GM19043 (cell line): ENCODE measurements around the gene CLEC2A.
"Not testable (repeated sequence)": the region's sequence is repeated elsewhere in the genome, so short reads cannot be mapped to it uniquely, and the experiment has no call there.

Experiments used
- ATAC-seq: cut with Tn5 transposase; IDR thresholded peaks from one replicate; pipeline ENCODE4 v1.9.1; 2021; ENCODE audit warnings: low read depth; ENCODE audit not compliant: unreplicated experiment

CLEC2A gene

DNA sequence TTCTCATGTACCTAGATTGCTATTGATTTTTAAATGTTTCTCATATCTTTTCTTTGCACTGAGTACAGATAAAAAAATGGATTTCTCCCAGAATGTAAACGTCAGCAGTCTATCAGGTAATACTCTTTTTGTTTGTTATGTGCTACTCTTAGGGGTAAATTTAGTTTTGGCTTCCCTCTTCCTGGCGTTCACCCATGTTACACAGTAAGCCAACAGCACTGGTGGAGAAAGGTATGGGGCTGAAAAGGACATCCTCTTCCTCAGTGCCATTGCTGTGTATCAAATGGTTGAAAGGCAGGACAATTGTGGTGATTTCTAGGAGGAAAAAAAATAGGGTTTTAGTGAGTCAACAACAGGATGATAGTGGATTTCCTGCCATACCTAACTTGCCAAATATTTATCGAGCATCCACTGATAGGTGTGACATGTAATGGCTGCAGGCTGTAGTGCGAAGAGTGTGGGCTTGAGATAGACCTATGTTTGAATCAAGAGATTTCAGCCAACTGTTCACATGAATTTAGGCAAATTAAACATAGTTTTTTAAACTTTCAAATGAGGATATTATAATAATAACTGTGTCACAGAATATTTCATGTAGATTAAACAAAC lies 43.4 kb downstream of the CLEC2A start:
- no peak for ATAC-seq

DNA sequence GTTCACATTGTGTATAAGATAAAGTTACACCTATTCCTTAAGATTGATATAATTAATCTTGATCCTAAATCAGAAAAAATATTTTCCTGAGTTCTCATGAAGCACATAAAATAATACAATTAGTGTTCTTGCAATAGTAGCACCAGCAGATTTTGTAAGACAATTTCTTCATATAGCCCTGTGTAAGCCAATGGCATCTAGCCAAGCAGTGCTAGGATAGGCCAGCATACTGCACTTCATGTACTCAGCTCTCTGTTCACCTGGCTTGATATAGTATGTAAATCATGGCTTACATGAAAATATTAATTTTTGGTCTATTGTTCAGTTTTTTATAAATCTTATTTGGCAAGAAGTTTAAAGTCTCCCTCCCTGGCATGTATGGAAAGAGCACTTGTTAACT lies 49.0 kb downstream of the CLEC2A start:
- no peak for ATAC-seq

DNA sequence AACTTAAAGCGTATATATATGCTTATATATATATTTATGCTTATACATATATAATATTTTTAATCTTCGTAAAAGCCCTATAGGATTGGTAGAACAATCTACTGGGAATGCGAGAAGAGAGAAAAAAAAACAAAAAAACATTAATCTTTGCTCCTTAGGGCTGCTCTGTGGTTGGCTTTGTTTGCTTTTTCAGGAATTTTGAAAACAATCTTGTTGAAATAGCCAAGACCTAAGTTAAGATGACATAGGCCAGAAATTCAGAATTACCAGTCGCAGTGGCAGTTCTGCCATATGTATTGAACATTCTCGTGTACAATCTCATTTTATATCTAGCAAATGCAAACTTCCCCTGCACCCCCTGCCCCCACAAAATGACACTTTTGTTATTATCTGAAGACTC lies 50.2 kb downstream of the CLEC2A start:
- no peak for ATAC-seq

DNA sequence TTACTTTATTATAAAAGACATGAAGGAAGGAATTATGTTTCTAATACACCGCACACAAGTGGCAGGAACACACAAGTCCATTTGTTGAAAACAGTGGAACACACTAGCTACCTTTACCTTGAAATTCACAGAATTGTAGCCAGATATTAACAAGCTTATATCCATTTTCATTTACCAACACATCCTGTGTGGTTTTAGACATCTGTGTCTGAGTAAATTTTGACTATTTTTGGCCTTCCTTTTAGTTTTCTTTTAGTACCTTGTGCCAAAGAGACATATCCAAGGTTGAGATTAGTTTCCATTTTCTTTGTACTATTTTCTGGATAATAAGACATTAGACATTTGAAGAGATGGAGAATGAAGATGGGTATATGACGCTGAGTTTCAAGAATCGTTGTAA lies 50.9 kb downstream of the CLEC2A start, which contains the start of gene KLRF2:
TSS of gene KLRF2 (plus strand) at position 244 of the 400 bp plus-strand sequence. CDS start at position 351, 107 bp downstream.
- no peak for ATAC-seq

DNA sequence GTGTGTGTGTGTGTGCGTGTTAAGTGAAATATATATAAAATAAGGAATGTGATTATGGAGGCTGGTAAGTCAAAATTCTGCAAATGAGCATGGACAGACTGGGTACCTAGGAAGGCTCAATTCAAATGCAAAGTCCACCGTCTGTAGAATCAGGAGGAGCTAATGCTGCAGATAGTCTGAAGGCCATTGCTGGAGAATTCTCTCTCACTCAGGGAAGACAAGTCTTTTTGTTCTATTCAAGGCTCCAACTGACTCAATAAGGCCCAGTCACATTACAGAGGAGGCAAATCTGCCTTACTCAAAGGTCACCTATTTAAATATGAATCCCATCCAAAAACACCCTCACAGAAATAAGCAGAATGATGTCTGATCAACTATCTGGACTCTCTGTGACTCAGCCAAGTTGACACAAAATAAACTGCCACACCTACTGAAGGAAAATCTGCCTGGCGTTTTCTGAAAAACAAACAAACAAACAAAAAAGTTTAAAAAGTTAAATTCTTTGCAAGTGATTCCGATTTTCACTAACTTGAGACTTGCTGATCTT lies 51.6 kb downstream of the CLEC2A start:
- no peak for ATAC-seq

DNA sequence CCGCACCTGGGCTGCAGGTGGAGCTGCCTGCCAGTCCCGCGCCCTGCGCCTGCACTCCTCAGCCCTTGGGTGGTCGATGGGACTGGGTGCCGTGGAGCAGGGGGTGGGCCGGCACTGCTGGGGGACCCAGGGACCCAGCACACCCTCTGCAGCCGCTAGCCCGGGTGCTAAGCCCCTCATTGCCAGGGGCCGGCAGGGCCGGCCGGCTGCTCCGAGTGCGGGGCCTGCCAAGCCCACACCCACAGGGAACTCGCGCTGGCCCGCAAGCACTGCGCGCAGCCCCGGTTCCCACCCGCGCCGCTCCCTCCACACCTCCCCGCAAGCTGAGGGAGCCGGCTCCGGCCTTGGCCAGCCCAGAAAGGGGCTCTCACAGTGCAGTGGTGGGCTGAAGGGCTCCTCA lies 56.0 kb downstream of the CLEC2A start:
- not testable (repeated sequence) for ATAC-seq

DNA sequence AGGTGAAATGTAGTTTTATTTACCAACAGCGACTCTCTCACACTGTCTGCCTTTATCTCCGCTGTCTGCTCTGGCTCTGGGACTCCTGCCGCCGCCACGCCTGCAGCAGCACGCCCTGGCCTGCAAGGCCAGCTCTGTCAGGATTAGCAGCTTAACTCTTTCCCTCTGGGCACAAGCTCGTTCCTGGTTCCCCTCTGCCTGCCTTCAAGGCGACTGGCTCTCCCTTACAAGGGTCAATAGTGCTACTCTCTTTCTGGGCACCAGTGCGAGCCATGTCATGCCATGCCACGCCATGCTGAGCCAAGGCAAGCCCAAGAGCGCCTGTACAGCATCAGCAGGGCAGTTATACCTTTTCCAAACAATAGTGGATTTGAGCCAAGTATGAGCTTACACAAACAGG lies 59.4 kb downstream of the CLEC2A start:
- no peak for ATAC-seq

DNA sequence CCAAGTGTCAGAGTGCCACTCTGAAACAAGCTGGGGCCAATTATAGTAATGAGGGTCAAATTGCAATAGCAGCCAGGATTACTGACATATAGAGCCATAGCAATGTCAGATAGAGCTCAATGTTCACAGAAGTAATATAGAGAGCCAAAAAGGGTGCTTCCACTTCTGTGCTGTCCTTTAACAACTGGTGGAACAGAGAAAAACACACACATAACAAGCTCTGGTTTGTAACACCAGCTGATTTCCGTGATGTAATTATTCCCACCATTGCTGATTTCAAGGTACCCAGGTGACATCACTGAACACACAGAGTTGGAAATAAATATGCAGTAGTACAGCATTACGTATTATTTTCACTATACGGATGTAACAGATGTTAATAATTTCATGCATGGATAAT lies 60.0 kb downstream of the CLEC2A start:
- ATAC-seq = no peak

DNA sequence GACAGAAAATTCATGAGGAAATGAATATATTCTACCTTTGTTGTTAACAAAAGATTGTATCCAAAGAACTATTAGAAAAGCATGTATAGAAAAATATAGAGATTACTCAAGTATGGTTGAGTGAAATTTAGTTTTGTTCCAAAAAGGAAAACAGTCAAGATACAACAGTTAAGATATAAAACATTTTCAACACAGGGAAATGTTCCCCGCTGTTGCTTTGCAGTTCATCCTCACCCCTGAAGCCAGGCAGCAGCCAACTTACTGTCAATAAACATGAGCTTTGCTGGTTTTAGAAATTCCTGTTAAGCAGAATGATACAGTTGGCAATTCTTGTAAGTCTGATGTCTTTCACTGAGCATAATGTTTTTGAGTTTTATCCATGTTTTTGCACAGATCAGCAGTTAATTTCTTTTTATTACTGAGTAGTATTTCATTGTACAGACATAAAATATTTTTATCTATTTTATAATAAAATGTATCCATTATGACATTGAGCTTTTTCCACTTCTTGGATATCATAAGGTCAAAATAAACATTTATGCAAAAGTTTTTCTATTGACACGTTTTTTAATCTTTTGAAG lies 61.8 kb downstream of the CLEC2A start:
- ATAC-seq = no peak

DNA sequence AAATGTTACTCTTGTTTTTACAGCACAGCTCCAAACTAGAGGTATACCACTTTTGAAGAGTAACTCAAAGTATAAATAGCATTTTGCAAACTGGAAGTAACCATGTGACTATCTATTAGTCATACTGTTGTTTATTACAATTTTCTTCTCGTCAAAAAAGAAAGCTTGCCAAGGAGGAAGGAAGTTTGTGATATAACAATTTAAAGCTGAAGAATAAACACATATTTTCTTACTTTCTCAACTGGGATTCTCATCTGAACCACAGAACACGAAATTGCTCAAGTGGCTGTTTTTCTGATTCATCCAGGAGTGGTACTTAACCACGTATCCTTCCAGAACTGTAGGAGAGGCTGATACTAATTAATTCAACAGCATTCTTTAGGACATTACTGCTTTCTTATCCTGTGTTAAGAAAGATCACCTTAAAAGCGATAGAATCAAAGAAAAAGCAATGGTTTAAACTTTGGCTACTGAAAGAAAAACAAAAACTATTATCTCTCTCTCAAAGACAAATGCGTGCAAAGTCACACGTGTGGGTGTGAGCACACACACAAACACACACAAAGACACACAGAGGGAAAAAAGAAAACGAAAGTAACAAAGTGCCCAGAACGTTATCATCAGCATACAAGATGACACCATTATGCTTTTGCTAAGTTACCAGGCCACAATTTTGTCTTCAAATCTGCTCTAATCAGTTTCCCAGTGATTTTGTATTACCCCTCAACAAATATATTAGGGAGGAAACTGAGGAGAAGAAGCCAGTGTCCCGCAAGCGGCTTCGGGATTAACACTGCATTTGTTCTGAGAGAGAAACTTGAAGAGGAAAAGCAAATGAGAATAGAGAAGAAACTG lies 62.6 kb downstream of the CLEC2A start, which contains the start of gene CLEC2B:
TSS of gene CLEC2B (minus strand) at position 48 of the 855 bp plus-strand sequence.
- ATAC-seq = no peak

DNA sequence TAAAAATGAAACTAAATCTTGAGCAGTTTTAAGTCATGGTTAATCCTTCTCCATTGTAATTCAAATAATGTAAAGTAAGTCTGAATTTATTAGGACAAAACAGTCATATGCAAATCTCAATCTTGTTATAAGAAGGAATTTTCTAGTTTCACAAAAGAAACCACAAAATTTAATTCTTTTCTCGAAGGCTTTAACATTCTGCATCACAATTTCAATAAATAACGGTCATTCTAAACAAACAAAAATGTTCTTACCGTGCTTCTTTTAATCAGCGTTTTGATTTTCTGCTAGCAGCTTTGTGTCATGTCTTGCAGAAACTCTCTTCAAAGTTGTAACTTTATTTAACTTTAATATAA lies 63.2 kb downstream of the CLEC2A start:
- ATAC-seq = no peak

DNA sequence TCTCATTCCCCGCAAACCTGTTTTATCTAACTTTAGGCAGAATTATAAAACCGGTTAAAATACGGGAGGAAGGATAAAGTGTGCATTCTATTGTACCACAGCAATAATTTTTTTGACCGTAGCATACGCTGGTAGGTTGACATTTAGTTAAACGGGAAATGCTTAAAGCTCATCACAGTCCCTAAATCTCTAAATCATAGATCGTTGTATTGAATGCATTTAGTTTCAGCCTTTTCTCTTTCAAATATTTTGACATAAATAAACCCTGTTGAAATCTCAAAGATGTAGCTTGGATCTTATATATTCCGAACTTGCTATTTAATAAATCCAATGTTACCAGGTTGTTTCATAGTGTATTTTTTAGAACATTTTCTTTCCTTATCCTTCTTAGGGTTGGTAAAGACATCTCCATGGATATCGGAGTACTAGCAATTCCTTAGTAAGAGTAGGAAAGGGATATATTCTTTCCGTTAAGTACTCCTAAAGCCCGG lies 63.8 kb downstream of the CLEC2A start:
- no peak for ATAC-seq

DNA sequence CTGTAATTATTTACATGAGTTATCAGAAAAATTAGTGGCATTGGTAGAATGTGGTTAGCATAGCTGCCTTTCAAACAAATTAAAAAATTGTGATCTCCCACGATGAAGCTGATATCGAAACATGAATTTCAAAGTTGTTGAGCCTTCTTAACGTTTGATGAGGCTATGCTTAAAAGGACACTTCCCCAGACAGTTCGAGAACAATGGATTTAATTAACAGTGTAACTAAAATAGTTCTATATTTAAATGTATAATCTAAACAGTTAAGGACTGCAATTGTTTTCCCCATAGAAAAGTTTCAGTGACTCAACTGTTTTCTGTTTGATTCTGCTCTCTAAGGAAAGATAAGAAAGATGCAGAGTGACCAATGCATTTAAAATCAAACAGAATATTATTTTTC lies 64.6 kb downstream of the CLEC2A start:
- no peak for ATAC-seq

DNA sequence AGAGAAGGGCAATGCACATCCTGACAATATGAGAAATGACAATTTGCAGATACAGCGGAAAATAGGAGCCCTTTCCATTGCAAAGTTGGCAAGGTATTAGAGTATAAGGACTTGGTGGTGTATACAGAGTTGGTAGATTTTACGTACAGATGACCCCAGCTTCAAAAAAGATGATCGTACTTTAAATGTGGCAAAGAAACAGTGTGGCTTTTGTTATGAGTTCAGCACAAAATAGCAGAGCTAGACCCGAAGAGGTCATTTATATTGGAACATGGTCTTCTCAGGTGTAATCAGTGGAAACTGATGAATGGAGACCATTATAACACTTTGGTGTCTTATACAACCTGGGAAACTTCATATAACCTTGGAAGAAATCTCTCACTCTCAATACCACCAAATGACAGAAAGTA lies 65.3 kb downstream of the CLEC2A start:
- ATAC-seq = no peak

DNA sequence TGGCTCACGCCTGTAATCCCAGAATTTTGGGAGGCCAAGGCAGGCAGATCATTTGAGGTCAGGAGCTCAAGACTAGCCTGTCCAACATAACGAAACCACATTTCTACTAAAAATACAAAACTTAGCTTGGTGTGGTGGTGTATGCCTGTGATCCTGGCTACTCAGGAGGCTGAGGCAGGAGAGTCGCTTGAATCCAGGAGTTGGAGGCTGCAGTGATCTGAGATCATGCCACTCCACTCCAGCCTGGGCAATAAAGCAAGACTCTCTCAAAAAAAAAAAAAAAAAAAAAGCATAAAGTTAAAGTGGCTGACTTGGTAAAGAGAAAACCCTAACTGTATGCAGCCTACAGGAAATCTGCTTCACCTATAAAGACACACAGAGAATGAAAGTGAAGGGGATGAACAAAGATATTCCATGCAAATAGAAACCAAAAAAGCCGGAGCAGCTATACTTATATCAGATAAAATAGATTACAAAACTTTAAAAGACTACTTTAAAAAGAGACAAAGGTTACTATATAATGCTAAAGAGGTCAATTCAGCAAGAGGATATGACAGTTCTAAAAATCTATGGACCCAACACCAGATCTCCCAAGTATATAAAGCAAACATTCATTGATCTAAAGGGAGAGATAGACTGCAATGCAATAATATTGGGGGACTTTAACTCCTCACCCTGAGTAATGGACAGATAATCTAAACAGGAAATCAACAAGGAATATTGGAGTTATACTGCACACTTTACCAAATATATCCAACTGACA lies 67.1 kb downstream of the CLEC2A start:
- ATAC-seq = no peak
